Suppressor macrophage treated with lipopolysaccharide for 4 hours (primary cell): Measurements from ENCODE around the gene EID3.
A peak's percentile ranks its signal among the peaks of the same experiment; 100 is the strongest.
"Not testable (repeated sequence)": the region's sequence is repeated elsewhere in the genome, so short reads cannot be mapped to it uniquely, and the experiment has no call there.

Experiments
- DNase-seq: peaks from one replicate; pipeline ENCODE4 v3.0.0-alpha.2; 2020

The EID3 gene

DNA sequence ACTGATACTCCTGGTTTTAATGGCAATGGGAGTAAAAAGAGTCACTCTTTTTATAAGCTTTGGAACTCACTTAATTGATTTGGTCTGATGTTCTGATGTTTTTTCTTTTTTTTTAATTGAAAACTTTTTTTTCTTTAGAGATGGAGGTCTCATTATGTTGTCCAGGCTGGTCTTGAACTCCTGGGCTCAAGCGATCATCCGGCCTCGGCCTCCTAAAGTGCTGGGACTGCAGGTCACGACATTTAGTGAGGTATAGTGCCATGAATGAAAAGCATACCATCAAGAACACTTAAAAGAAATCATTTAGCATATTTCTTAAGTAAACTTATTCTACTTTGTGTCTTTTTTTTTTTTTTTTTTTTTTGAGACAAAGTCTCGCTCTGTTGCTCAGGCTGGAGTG is 12.7 kb upstream of the EID3 start:
- DNase-seq, result no peak

GRCh38 chr12:104291867-104292524 is 11.5 kb upstream of the EID3 start:
- DNase-seq, result no peak

DNA sequence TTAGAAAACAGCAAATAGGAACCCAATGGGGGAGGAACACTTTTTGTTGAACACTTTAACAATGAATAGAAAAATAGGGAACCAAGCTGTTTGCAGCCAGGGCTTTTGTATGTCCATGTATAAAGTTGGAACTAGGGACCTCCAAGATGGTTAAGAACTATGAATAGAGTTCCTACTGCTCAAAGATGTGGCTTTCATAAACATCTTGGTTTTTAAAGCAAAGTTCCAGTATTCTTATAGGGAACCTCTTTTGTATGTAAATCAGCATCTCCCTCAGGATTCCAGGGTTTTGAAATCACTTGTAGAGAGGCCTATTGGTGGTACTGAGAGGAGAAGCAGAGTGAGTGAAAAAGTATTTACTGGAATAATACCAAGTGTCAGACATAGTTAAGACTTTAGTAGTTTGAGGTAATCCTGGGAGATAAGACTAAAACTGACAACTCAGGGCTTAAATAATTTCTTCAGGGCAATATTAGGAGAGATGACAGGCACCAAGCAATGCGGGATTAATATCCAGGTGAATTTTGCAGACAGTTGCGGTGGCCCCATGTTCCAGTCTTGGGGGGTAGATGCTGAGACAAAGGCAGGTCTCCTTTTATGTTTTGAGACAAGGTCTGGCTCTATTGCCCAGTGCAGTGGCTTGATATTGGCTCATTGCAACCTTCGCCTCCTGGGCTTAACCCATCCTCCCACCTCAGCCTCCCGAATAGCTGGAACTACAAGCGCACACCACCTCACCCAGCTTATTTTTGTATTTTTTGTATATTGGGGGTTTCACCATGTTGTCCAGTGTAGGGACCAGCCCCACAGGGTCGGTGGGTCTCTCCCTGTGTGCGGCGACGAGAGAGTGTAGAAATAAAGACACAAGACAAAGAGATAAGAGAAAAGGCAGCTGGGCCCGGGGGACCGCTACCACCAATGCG is 10.4 kb upstream of the EID3 start:
- DNase-seq, result no peak

DNA sequence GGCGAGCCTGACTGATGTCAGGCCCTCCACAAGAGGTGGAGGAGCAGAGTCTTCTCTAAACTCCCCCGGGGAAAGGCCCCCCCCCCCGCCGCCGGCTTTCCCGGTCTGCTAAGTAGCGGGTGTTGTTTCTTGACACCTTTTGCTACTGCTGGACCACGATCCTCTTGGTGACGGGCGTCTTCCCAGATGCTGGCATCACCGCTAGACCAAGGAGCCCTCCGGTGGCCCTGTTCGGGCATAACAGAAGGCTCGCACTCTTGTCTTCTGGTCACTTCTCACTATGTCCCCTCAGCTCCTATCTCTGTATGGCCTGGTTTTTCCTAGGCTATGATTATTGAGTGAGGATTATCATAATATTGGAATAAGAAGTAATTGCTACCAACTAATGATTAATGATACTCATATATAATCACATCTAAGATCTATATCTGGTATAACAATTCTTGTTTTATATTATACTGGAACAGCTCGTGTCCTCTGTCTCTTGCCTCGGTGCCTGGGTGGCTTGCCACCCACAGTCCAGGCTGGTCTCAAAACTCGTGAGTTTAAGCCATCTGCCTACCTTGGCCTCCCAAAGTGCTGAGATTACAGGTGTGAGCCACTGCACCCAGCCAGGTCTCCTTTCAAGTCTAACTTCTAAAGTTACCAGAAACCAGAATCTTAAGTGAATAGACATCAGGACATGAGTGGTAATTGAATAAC is 9.2 kb upstream of the EID3 start:
- not testable (repeated sequence) for DNase-seq

GRCh38 chr12:104294927-104295668 is 8.4 kb upstream of the EID3 start:
- DNase-seq, result no peak

GRCh38 chr12:104295954-104296353 is 7.6 kb upstream of the EID3 start:
- no peak for DNase-seq

- DNase-seq, result no peak
Observed at GRCh38 chr12:104296718-104297117, 6.8 kb upstream of the EID3 start.

DNA sequence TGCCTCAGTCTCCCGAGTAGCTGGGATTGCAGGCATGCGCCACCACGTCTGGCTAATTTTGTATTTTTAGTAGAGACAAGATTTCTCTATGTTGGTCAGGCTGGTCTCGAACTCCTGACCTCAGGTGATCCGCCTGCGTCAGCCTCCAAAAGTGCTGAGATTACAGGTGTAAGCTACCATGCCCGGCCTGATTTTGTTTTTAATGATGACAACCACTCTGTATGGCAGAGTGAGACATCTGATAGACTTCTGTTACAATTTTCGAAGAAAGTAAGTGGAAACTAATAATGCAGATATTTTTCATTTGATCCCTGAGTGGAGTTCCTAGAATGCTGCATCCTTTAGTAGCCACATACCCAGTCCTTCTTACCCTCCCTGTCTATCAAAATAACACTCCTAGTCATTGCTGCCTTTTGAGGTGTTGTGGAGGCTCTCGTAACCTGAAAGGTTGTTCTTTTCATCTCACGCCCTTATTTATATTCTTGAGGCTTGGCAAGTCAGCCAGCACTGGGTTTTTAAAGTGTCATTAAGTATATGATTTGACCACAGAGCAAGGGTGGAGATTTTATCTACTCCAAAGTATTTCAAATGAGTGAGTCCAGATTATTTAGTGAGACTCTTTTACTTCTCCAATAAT is 5.9 kb upstream of the EID3 start:
- DNase-seq, result no peak

- peak; percentile 53 for DNase-seq
Observed at GRCh38 chr12:104299842-104300481, 3.6 kb upstream of the EID3 start.

DNA sequence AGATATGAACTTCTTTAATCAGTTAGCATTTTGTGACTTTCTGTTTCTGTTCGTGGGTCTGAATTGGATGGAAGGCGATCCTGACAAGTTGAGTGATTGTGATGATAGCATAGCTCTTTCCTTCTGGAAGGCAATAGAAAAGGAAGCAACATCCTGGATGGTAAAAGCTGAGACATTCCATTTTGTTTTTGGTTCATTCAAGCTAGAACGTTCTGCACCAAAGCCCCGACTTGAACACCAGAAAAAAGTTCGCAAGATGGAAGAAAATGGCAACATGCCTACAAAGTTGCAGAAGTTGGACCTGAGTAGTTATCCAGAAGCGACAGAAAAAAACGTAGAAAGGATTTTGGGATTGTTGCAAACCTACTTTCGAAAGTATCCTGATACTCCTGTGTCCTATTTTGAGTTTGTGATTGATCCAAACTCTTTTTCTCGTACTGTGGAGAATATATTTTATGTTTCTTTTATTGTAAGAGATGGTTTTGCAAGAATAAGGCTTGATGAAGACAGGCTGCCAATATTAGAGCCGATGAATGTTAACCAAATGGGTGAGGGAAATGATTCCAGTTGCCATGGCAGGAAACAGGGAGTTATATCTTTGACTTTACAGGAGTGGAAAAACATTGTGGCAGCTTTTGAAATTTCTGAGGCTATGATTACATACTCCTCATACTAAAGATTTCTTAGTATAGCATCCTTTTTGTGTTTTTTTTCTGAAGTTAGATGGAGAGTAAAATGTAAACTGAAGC is 896 bp downstream of the EID3 start:
- no peak for DNase-seq

- DNase-seq, result no peak
Observed at GRCh38 chr12:104305349-104305748, 1.8 kb downstream of the EID3 start.

DNA sequence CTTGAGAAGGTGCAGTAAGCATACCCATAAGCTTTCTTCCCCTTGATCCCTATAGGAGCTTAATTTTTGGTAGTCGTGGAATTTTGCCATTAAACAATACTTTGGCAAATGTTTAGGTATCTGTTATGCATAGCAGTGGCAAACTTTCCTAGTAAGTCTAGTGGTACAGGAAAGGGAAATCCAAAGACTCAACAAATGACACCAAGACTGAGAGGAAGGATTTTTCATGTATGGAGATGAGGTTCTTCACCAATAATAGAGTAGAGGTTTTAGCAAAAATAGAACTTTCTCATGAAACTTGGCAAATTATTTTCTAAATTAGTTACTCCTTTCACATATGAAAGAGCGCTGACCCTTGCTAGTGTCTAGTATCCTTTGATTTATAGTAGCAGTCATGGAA is 2.8 kb downstream of the EID3 start:
- DNase-seq, result no peak

- no peak for DNase-seq
Observed at GRCh38 chr12:104306943-104307654, 3.6 kb downstream of the EID3 start.

- no peak for DNase-seq
Observed at GRCh38 chr12:104307655-104308000, 4.1 kb downstream of the EID3 start.

DNA sequence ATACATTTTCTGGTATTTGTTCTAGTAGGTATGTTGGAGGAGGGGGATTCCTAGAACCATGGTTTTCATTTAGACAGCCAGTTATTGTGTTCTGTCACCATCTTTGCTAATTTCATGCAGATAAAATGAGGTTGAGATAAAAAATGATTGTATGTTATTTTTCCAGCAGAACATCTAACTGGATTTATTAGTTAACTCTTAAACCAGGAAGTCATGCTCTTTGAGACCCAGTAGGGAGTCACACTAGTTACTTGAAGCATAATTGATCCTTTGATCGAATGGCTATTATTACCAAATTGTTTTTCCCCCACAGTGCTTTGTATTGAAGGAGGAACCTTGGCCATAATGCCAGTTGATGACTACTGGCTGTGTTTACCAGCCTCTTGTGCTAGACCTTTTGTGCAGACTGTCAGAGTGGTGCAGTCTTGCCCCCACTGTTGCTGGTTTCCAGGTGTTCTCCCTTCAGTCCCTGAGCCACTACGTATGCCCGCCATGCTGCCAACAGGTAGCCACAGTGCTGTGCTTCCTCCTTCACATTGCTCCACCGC is 6.0 kb downstream of the EID3 start:
- DNase-seq, result no peak

GRCh38 chr12:104310751-104311633 is 7.5 kb downstream of the EID3 start:
- no peak for DNase-seq

DNA sequence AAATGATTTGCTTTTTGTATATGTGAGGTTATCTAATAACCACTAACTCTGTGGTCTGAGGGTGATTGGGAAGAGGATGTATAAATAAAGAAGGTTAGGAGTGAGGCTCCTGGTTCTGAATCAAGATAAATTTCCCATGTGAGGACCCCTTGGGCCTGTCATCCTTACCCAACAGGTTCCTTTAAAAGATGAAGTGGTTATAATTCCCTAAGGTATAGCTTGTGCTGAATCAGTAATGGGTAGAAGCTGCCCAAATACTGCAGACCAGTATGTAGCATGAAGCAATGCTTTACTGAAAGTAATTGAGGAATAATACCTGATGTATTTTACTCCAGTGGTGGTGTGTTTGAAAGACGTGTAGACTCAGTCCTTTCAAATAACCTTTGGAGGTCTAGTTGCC is 8.7 kb downstream of the EID3 start:
- no peak for DNase-seq

GRCh38 chr12:104312654-104313053 is 9.1 kb downstream of the EID3 start:
- no peak for DNase-seq

DNA sequence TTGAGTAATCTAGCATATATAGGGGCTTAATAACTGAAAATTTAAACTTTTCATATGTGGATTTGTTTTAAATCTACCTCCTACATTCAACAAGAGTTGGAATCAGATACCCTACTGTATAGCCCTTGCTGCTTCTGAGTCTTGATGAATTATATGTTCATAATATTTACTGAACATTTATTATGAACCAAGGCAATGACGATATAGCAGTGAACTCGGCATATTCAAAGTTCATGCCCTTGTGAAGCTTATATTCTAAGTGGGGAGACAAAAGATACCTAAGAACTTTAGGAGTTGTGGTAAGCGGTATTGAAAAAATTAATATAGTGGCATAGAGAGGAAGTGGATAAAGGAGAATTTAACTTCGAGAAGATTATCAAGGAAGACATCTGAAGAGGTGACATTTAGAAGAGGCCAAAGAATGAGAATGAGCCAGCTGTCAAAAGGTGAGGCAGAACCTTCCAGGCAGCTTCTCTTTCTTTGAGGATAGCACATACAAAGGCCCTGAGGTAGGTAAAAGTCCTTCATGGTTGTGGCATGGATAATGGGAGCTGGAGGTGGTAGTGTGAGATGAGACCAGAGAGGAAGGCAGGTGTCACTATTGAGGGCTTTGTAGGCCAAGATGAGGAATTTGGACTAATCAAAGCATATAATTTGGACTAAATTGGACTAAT is 10.2 kb downstream of the EID3 start:
- DNase-seq, result no peak
